Natural killer cell (primary cell): Measurements from ENCODE around the gene CA11. TPM values are rescaled to one million over a fixed set of nuclear protein-coding genes. Genes with fewer than 3 reads are reported as not detected.

Experiments
- ATAC-seq, 3 donors: fragments of 150-1000 bp in 2 of 3; fragments of 200-7000 bp in 1 of 3; cut with Tn5 transposase; 1 replicate in 1 of 3; 2 replicates in 2 of 3; pipeline ENCODE4 v1.10.0; 2021; ENCODE audit warnings: mild to moderate bottlenecking in 2 of 3, moderate library complexity in 2 of 3
- DNase-seq, 2 donors: peaks; one replicate each; pipeline versions ENCODE4 v3.0.0 to v3.0.0-alpha.2; 2013 to 2021; ENCODE audit warnings: mixed read lengths in 1 of 2
- H3K27ac ChIP-seq: one replicate; pipeline ENCODE4 v1.5.1; 2013; ENCODE audit warnings: mild to moderate bottlenecking, low read length
- H3K27me3 ChIP-seq: one replicate; pipeline ENCODE4 v1.6.1; 2013; ENCODE audit warnings: low read length; ENCODE audit not compliant: control insufficient read depth, insufficient read depth
- H3K36me3 ChIP-seq: one replicate; pipeline ENCODE4 v1.6.1; 2013; ENCODE audit warnings: low read length; ENCODE audit not compliant: control insufficient read depth, insufficient read depth
- H3K4me1 ChIP-seq: one replicate; pipeline ENCODE4 v1.6.1; 2013; ENCODE audit warnings: low read length; ENCODE audit not compliant: control insufficient read depth, insufficient read depth
- H3K4me3 ChIP-seq: one replicate; pipeline ENCODE4 v1.5.1; 2013; ENCODE audit warnings: low read length
- H3K9me3 ChIP-seq: one replicate; pipeline ENCODE4 v1.6.1; 2013; ENCODE audit warnings: low read length; ENCODE audit not compliant: control insufficient read depth, insufficient read depth
- H3K27ac Mint-ChIP-seq, 2 donors: one replicate each; pipeline ENCODE4 v1.8.0; 2022; ENCODE audit warnings: mild to moderate bottlenecking in 2 of 2, mixed read lengths in 2 of 2, moderate library complexity in 1 of 2
- H3K27me3 Mint-ChIP-seq, 2 donors: one replicate each; pipeline ENCODE4 v1.8.0; 2022; ENCODE audit warnings: low read depth in 2 of 2, mixed read lengths in 2 of 2
- H3K36me3 Mint-ChIP-seq: one replicate; pipeline ENCODE4 v1.8.0; 2022; ENCODE audit warnings: mixed read lengths
- H3K4me1 Mint-ChIP-seq, 2 donors: one replicate each; pipeline ENCODE4 v1.8.0; 2022; ENCODE audit warnings: mixed read lengths in 2 of 2
- H3K4me3 Mint-ChIP-seq: one replicate; pipeline ENCODE4 v1.8.0; 2022; ENCODE audit warnings: mild to moderate bottlenecking, moderate library complexity, mixed read lengths
- H3K9me3 Mint-ChIP-seq, 2 donors: one replicate each; pipeline ENCODE4 v1.8.0; 2022; ENCODE audit warnings: mixed read lengths in 2 of 2
- CTCF ChIP-seq: fragments of 200-600 bp; IDR thresholded peaks from one replicate; pipeline ENCODE4 v1.8.0; 2022; ENCODE audit warnings: antibody characterized with exemption
- WGBS: methylation state at CpG from one replicate; pipeline ENCODE4 v1.1.7; 2013; ENCODE audit warnings: missing lambda C conversion rate; ENCODE audit not compliant: insufficient coverage; 5-methylcytosine and 5-hydroxymethylcytosine counted together
- intact Hi-C: fragments of 100-400 bp; cut with micrococcal nuclease; formaldehyde crosslinking; loops from one replicate; pipeline ENCODE4 v1.14.2; 2022
- total RNA-seq, 4 donors: library from RNA; stranded (reverse); fragments of 120-200 nt in 1 of 4; gene quantifications; one replicate each; pipeline versions ENCODE4 v1.2.3 to v1.2.4, GENCODE V29; 2013 to 2022

Gene CA11
- total RNA-seq, 3 donors from 2014 or later (not counting 1 experiment from before 2014, with no cell fraction given), result 9.2 to 11.9 (median 11.0) TPM

- H3K27ac ChIP-seq, result peak overlapping the region; percentile 97
- Mint-ChIP-seq H3K36me3 (no peaks in the 10 kb centered on the region), H3K4me3 (peak overlapping the region; percentile 95), H3K27me3 (no peaks in the 10 kb centered on the region), H3K4me1 (peaks cover 32 to 44% of the 10 kb centered on the region in 2 donors), H3K27ac (peak overlapping the region; percentile 99), H3K9me3 (peaks cover 0 to 4% of the 10 kb centered on the region in 2 donors)
- ATAC-seq, result no peak
- no peaks in the 10 kb centered on the region for H3K36me3 ChIP-seq
- intact Hi-C loops, result loop anchor here (5.0 to 10.0 kb wide), 7 partner anchors 38 to 1003 kb away; partner anchors contain the start of genes FTL, GYS1, PPP1R15A and RRAS
- H3K4me3 ChIP-seq, result no peak overlapping the region
- WGBS, result 88% methylated on average over 29 of the region's 33 CpGs
- no peak for TF ChIP-seq CTCF
- peak in 1 of 2 donors; percentile 47 for DNase-seq
- H3K4me1 ChIP-seq, result peaks cover 36% of the 10 kb centered on the region
- no peaks in the 10 kb centered on the region for H3K27me3 ChIP-seq
- no peaks in the 10 kb centered on the region for H3K9me3 ChIP-seq
These were observed 6.3 kb downstream of the CA11 start for GRCh38 chr19:48639483-48640375.

GRCh38 chr19:48638831-48639381, 7.1 kb downstream of the CA11 start:
- H3K4me3 ChIP-seq, result peak overlapping the region; percentile 60
- WGBS, result 98% methylated on average over 12 of the region's 16 CpGs
- no peaks in the 10 kb centered on the region for H3K27me3 Mint-ChIP-seq

GRCh38 chr19:48637948-48638830, 7.8 kb downstream of the CA11 start:
- Histone ChIP-seq H3K27ac (peak overlapping the region; percentile 97), H3K4me1 (peaks cover 45% of the 10 kb centered on the region)

More at GRCh38 chr19:48638831-48639381, 7.1 kb downstream of the CA11 start:
- Mint-ChIP-seq H3K9me3 (peaks cover 0 to 4% of the 10 kb centered on the region in 2 donors), H3K4me1 (peaks cover 39 to 50% of the 10 kb centered on the region in 2 donors), H3K4me3 (peak overlapping the region; percentile 95), H3K36me3 (no peaks in the 10 kb centered on the region), H3K27ac (peak overlapping the region; percentile 99)
- ATAC-seq (no peak), DNase-seq (peak in 1 of 2 donors; percentile 51)
- H3K9me3 ChIP-seq, result no peaks in the 10 kb centered on the region
- intact Hi-C loops, result loop anchor here (1.0 to 10.0 kb wide), 7 partner anchors 7 to 1003 kb away; partner anchors contain the start of genes CA11, GYS1, PPP1R15A and RRAS
- H3K4me1 ChIP-seq, result peaks cover 38% of the 10 kb centered on the region
- peak overlapping the region; percentile 97 for H3K27ac ChIP-seq
- no peaks in the 10 kb centered on the region for H3K36me3 ChIP-seq
- TF ChIP-seq CTCF, result no peak
- H3K27me3 ChIP-seq, result no peaks in the 10 kb centered on the region

More at GRCh38 chr19:48637948-48638830, 7.8 kb downstream of the CA11 start:
- Mint-ChIP-seq H3K36me3 (no peaks in the 10 kb centered on the region), H3K27me3 (no peaks in the 10 kb centered on the region), H3K9me3 (peaks cover 0 to 4% of the 10 kb centered on the region in 2 donors), H3K4me3 (peak overlapping the region; percentile 95), H3K4me1 (peaks cover 39 to 51% of the 10 kb centered on the region in 2 donors), H3K27ac (peak overlapping the region; percentile 99)
- H3K4me3 ChIP-seq, result peak overlapping the region; percentile 60
- intact Hi-C loops, result loop anchor here (1.0 to 10.0 kb wide), 8 partner anchors 8 to 1004 kb away; partner anchors contain the start of genes CA11, GYS1, PPP1R15A and RPL18
- peaks cover 3% of the 10 kb centered on the region for H3K36me3 ChIP-seq
- no peaks in the 10 kb centered on the region for H3K9me3 ChIP-seq
- no peak for TF ChIP-seq CTCF
- ATAC-seq (peak; percentile 46 to 67 (median 50)), DNase-seq (peak; percentile 77 to 96)
- WGBS, result 4% methylated on average over 27 of the region's 29 CpGs
- H3K27me3 ChIP-seq, result no peaks in the 10 kb centered on the region
